HCT116 (cell line): Measurements from ENCODE around the gene CORO7. TPM values are rescaled to one million over a fixed set of nuclear protein-coding genes. Genes with fewer than 3 reads are reported as not detected.

ENCODE experiments used
- ATAC-seq: fragments of 200-7000 bp; cut with Tn5 transposase; 2 replicates; pipeline ENCODE4 v1.9.1; 2020; ENCODE audit warnings: mild to moderate bottlenecking, moderate library complexity
- BruUV-seq: library from RNA; stranded (reverse); fragments of 400-500 nt; replicated peaks from 2 replicates; lab custom pipeline; 2021; lab: Mats Ljungman, UMichigan
- CTCF ChIA-PET: fragments of 300-600 bp; sonication (Branson Sonifier 250); formaldehyde crosslinking; loops from one replicate; lab custom pipeline; 2021; ENCODE audit warnings: antibody characterized with exemption; lab: Charles Lee
- POLR2A ChIA-PET: fragments of 300-600, 350-600 bp; sonication (Branson Sonifier 250); formaldehyde crosslinking; loops from one replicate; lab custom pipeline; 2021; ENCODE audit warnings: antibody characterized with exemption; lab: Charles Lee
- RAD21 ChIA-PET, 2 experiments: fragments of 300-600 bp; sonication (Branson Sonifier 250); formaldehyde crosslinking; loops; one replicate each; lab custom pipeline; 2023; ENCODE audit warnings: low total read pairs in 2 of 2; ENCODE audit not compliant: uncharacterized antibody in 2 of 2, unreplicated experiment in 2 of 2, low non-redundant PET in 1 of 2; lab: Charles Lee
- DNase-seq: peaks from one replicate; pipeline ENCODE4 v3.0.0-alpha.2; 2010; ENCODE audit warnings: low read depth, low spot score
- H2AFZ ChIP-seq: fragments of 200-600 bp; shearing (Covaris generic), sonication (generic); 2 replicates; pipeline ENCODE4 v1.6.1; 2017; ENCODE audit warnings: low read depth, mixed run types, mixed read lengths, antibody characterized with exemption, low read length; ENCODE audit not compliant: poor library complexity, severe bottlenecking
- H3K27ac ChIP-seq: 2 replicates; pipeline ENCODE4 v1.5.1; 2012; ENCODE audit warnings: low read depth, low read length
- H3K27me3 ChIP-seq: fragments of 200-600 bp; sonication (generic); 2 replicates; pipeline ENCODE4 v1.6.1; 2016; ENCODE audit warnings: mixed run types, low read length, mixed read lengths; ENCODE audit not compliant: insufficient read depth
- H3K36me3 ChIP-seq, 2 experiments: fragments of 200-500 bp in 1 of 2; fragments of 200-600 bp in 1 of 2; sonication (Bioruptor generic) in 1 of 2; sonication (generic) in 1 of 2; 2 replicates each; pipeline versions ENCODE4 v1.5.1 to v1.6.1; 2014 to 2016; ENCODE audit warnings: low read length in 2 of 2, inconsistent platforms in 1 of 2, mixed read lengths in 1 of 2, mixed run types in 1 of 2; ENCODE audit not compliant: insufficient read depth in 2 of 2, control insufficient read depth in 1 of 2
- H3K4me1 ChIP-seq, 2 experiments: fragments of 200-600 bp in 1 of 2; sonication (generic) in 1 of 2; 2 replicates each; pipeline versions ENCODE4 v1.5.1 to v1.6.1; 2012 to 2017; ENCODE audit warnings: low read length in 2 of 2, inconsistent platforms in 1 of 2, mild to moderate bottlenecking in 1 of 2, mixed read lengths in 1 of 2, mixed run types in 1 of 2, moderate library complexity in 1 of 2; ENCODE audit not compliant: insufficient read depth in 2 of 2, control insufficient read depth in 1 of 2
- H3K4me2 ChIP-seq: fragments of 200-600 bp; sonication (generic); 2 replicates; pipeline ENCODE4 v1.6.1; 2017; ENCODE audit warnings: mixed run types, low read length, mixed read lengths
- H3K4me3 ChIP-seq, 2 experiments: fragments of 200-600 bp in 1 of 2; sonication (generic) in 1 of 2; replicated peaks in 1 of 2; 2 replicates each; pipeline ENCODE4 v1.5.1; 2011 to 2016; ENCODE audit warnings: low read length in 2 of 2, control low read depth in 1 of 2, low read depth in 1 of 2, mild to moderate bottlenecking in 1 of 2, mixed read lengths in 1 of 2, mixed run types in 1 of 2
- H3K79me2 ChIP-seq: fragments of 200-600 bp; sonication (generic); 2 replicates; pipeline ENCODE4 v1.6.1; 2017; ENCODE audit warnings: mild to moderate bottlenecking, mixed run types, low read length, moderate library complexity, mixed read lengths; ENCODE audit not compliant: insufficient read depth
- H3K9ac ChIP-seq: fragments of 200-600 bp; sonication (generic); 2 replicates; pipeline ENCODE4 v1.6.1; 2016; ENCODE audit warnings: low read length, mixed read lengths
- H3K9me2 ChIP-seq: fragments of 200-600 bp; sonication (generic), shearing (Covaris generic); 2 replicates; pipeline ENCODE4 v1.6.1; 2017; ENCODE audit warnings: mixed run types, mild to moderate bottlenecking, moderate library complexity; ENCODE audit not compliant: insufficient read depth
- H3K9me3 ChIP-seq, 2 experiments: fragments of 200-500 bp in 1 of 2; fragments of 200-600 bp in 1 of 2; sonication (Bioruptor generic) in 1 of 2; sonication (generic) in 1 of 2; 2 replicates each; pipeline ENCODE4 v1.6.1; 2014 to 2017; ENCODE audit warnings: low read length in 2 of 2, mixed read lengths in 2 of 2, inconsistent platforms in 1 of 2, low read depth in 1 of 2, mild to moderate bottlenecking in 1 of 2, mixed run types in 1 of 2, moderate library complexity in 1 of 2; ENCODE audit not compliant: control insufficient read depth in 1 of 2, insufficient read depth in 1 of 2
- H4K20me1 ChIP-seq: fragments of 200-600 bp; sonication (generic), shearing (Covaris generic); 2 replicates; pipeline ENCODE4 v1.6.1; 2017; ENCODE audit warnings: mixed run types, mild to moderate bottlenecking, moderate library complexity; ENCODE audit not compliant: insufficient read depth
- CBX3 ChIP-seq: IDR thresholded peaks from 2 replicates; pipeline ENCODE4 v1.6.1; 2012; ENCODE audit warnings: low read depth
- CEBPB ChIP-seq: IDR thresholded peaks from 2 replicates; pipeline ENCODE4 v1.6.1; 2012; ENCODE audit warnings: low read depth
- CTCF ChIP-seq, 3 experiments: fragments of 200-600 bp in 1 of 3; sonication (generic) in 1 of 3; IDR thresholded peaks in 2 of 3; conservative IDR thresholded peaks in 1 of 3; 2 replicates each; pipeline ENCODE4 v1.5.1; 2012 to 2017; ENCODE audit warnings: low read depth in 2 of 3, low read length in 2 of 3, antibody characterized with exemption in 1 of 3, borderline replicate concordance in 1 of 3, control low read depth in 1 of 3, mild to moderate bottlenecking in 1 of 3, mixed read lengths in 1 of 3, mixed run types in 1 of 3, moderate library complexity in 1 of 3; ENCODE audit not compliant: insufficient read depth in 1 of 3
- EGR1 ChIP-seq: IDR thresholded peaks from 2 replicates; pipeline ENCODE4 v1.6.1; 2012; ENCODE audit warnings: low read depth
- EZH2 ChIP-seq: fragments of 200-600 bp; sonication (generic); IDR thresholded peaks from 2 replicates; pipeline ENCODE4 v1.6.1; 2017; ENCODE audit warnings: antibody characterized with exemption, mixed run types
- FOSL1 ChIP-seq: IDR thresholded peaks from 2 replicates; pipeline ENCODE4 v1.6.1; 2012; ENCODE audit warnings: low read depth
- JUND ChIP-seq: IDR thresholded peaks from 2 replicates; pipeline ENCODE4 v1.6.1; 2012
- MAX ChIP-seq: IDR thresholded peaks from 2 replicates; pipeline ENCODE4 v1.6.1; 2012
- POLR2A ChIP-seq: IDR thresholded peaks from 2 replicates; pipeline ENCODE4 v1.7.0; 2011; ENCODE audit warnings: borderline replicate concordance; ENCODE audit not compliant: insufficient read depth, insufficient read length; ENCODE audit errors: extremely low read depth
- RAD21 ChIP-seq: IDR thresholded peaks from 2 replicates; pipeline ENCODE4 v1.6.1; 2012; ENCODE audit warnings: low read depth, mild to moderate bottlenecking
- REST ChIP-seq: IDR thresholded peaks from 2 replicates; pipeline ENCODE4 v1.6.1; 2012; ENCODE audit warnings: low read depth
- SIN3A ChIP-seq: IDR thresholded peaks from 2 replicates; pipeline ENCODE4 v1.6.1; 2012; ENCODE audit warnings: low read depth
- SP1 ChIP-seq: IDR thresholded peaks from 2 replicates; pipeline ENCODE4 v1.6.1; 2012; ENCODE audit warnings: low read depth
- SRF ChIP-seq: IDR thresholded peaks from 2 replicates; pipeline ENCODE4 v1.6.1; 2012; ENCODE audit warnings: low read depth
- TCF7L2 ChIP-seq: IDR thresholded peaks from 2 replicates; pipeline ENCODE4 v1.7.0; 2011; ENCODE audit warnings: borderline replicate concordance, inconsistent platforms; ENCODE audit not compliant: insufficient read depth, insufficient read length; ENCODE audit errors: extremely low read depth
- YY1 ChIP-seq: IDR thresholded peaks from 2 replicates; pipeline ENCODE4 v1.6.1; 2011; ENCODE audit warnings: low read length, low read depth, moderate library complexity, mild to moderate bottlenecking; ENCODE audit not compliant: insufficient replicate concordance; ENCODE audit errors: extremely low read depth
- ZBTB33 ChIP-seq: IDR thresholded peaks from 2 replicates; pipeline ENCODE4 v1.6.1; 2011; ENCODE audit warnings: mild to moderate bottlenecking, low read length, moderate library complexity; ENCODE audit not compliant: insufficient replicate concordance; ENCODE audit errors: extremely low read depth
- ZNF274 ChIP-seq: fragments of 200-500 bp; sonication (Bioruptor generic); IDR thresholded peaks from 2 replicates; pipeline ENCODE4 v1.6.1; 2014; ENCODE audit warnings: mild to moderate bottlenecking, low read depth, low read length, inconsistent platforms
- intact Hi-C: fragments of 100-400 bp; cut with micrococcal nuclease; formaldehyde crosslinking; loops from 2 replicates; pipeline ENCODE4 v1.10.0; 2022
- total RNA-seq: library from RNA; stranded (reverse); gene quantifications from one replicate; pipeline ENCODE4 v1.2.1, GENCODE V29; 2021; ENCODE audit not compliant: unreplicated experiment

CORO7 gene
- total RNA-seq, 1 experiment from 2014 or later: 21.3 TPM

- intact Hi-C loops: no loop called here
- peaks cover 3 to 26% of the 10 kb centered on the region in 2 experiments; a peak in 3 of 4 replicates for H3K4me1 ChIP-seq
- H4K20me1 ChIP-seq: no peaks in the 10 kb centered on the region
- no peaks in the 10 kb centered on the region for H3K9me2 ChIP-seq
- no peak overlapping the region for H3K9ac ChIP-seq
- H3K4me3 ChIP-seq: no peak overlapping the region
- DNase-seq (no peak), ATAC-seq (no peak)
- TF ChIP-seq YY1: no peak
- no peak for TF ChIP-seq ZNF274
- no peak for TF ChIP-seq JUND
- TF ChIP-seq CTCF (IDR thresholded peaks at IDR 0.05 in 2 of 3, conservative IDR thresholded peaks at IDR 0.05 in 1 of 3; ENCODE audit: borderline replicate concordance in 1 of 3, insufficient read depth in 1 of 3, low read depth in 2 of 3, low read length in 2 of 3): no peak
- no peak for TF ChIP-seq CBX3
- no peak for TF ChIP-seq TCF7L2
- TF ChIP-seq RAD21: no peak
- no peak for TF ChIP-seq POLR2A
- no peak for TF ChIP-seq SP1
- TF ChIP-seq SRF: no peak
- TF ChIP-seq MAX: no peak
- no peak for TF ChIP-seq FOSL1
- TF ChIP-seq CEBPB: no peak
- no peak for TF ChIP-seq EGR1
- no peak for TF ChIP-seq SIN3A
- TF ChIP-seq REST: no peak
- TF ChIP-seq ZBTB33: no peak
- TF ChIP-seq EZH2: no peak
- no peaks in the 10 kb centered on the region for H3K36me3 ChIP-seq
- H3K79me2 ChIP-seq: 0 out of 2 replicates have a peak, but pooled peaks cover 3% of the 10 kb centered on the region
- H2AFZ ChIP-seq: no peak overlapping the region
- no peak overlapping the region for H3K27ac ChIP-seq
- H3K27me3 ChIP-seq: no peaks in the 10 kb centered on the region
- CTCF ChIA-PET: no interaction called here
- RAD21 ChIA-PET: no interaction called here
- no peaks in the 10 kb centered on the region for H3K9me3 ChIP-seq
- H3K4me2 ChIP-seq: no peak overlapping the region
- POLR2A ChIA-PET: no interaction called here
- no TSS peak for BruUV-seq
Measured at GRCh38 chr16:4380119-4381063, 36.0 kb downstream of the CORO7 start.
